Smooth muscle cell (in vitro differentiated cells): ENCODE results near the gene PLXNA2. TPM values are rescaled to one million over a fixed set of nuclear protein-coding genes. Genes with fewer than 3 reads are reported as not detected.

ENCODE experiments used
- DNase-seq: peaks from one replicate; lab custom pipeline; 2025; ENCODE audit not compliant: unreplicated experiment; lab: John Stamatoyannopoulos, UW
- H2AFZ ChIP-seq: fragments of 200-600 bp; sonication (generic); 2 replicates; pipeline ENCODE4 v1.6.0; 2016; ENCODE audit warnings: antibody characterized with exemption, low read depth, mild to moderate bottlenecking
- H3F3A ChIP-seq: fragments of 200-600 bp; sonication (generic); 2 replicates; pipeline ENCODE4 v1.6.0; 2017; ENCODE audit warnings: antibody characterized with exemption, low read depth
- H3K27ac ChIP-seq: fragments of 200-600 bp; sonication (generic); 2 replicates; pipeline ENCODE4 v1.5.1; 2016; ENCODE audit warnings: low read depth, mild to moderate bottlenecking
- H3K27me3 ChIP-seq: fragments of 200-600 bp; sonication (generic); 2 replicates; pipeline ENCODE4 v1.6.1; 2016; ENCODE audit warnings: low read depth, mild to moderate bottlenecking
- H3K36me3 ChIP-seq: fragments of 200-600 bp; sonication (generic); 2 replicates; pipeline ENCODE4 v1.5.1; 2016; ENCODE audit warnings: low read depth
- H3K4me1 ChIP-seq: fragments of 200-600 bp; sonication (generic); 2 replicates; pipeline ENCODE4 v1.5.1; 2016; ENCODE audit warnings: low read depth
- H3K4me2 ChIP-seq: fragments of 200-600 bp; sonication (generic); 2 replicates; pipeline ENCODE4 v1.6.0; 2016; ENCODE audit warnings: mild to moderate bottlenecking
- H3K4me3 ChIP-seq: fragments of 200-600 bp; sonication (generic); 2 replicates; pipeline ENCODE4 v1.5.1; 2016; ENCODE audit warnings: mild to moderate bottlenecking
- H3K79me2 ChIP-seq: fragments of 200-600 bp; sonication (generic); 2 replicates; pipeline ENCODE4 v1.6.0; 2016; ENCODE audit warnings: low read depth, mild to moderate bottlenecking
- H3K9ac ChIP-seq: fragments of 200-600 bp; sonication (generic); 2 replicates; pipeline ENCODE4 v1.6.0; 2016; ENCODE audit warnings: low read depth
- H3K9me3 ChIP-seq: fragments of 200-600 bp; sonication (generic); replicated peaks from 2 replicates; pipeline ENCODE4 v1.5.1; 2016; ENCODE audit warnings: low read depth
- H4K20me1 ChIP-seq: fragments of 200-600 bp; sonication (generic); 2 replicates; pipeline ENCODE4 v1.6.0; 2016; ENCODE audit warnings: low read depth
- CTCF ChIP-seq: fragments of 200-600 bp; sonication (generic); IDR thresholded peaks from 2 replicates; pipeline ENCODE4 v1.5.1; 2017; ENCODE audit warnings: borderline replicate concordance, mild to moderate bottlenecking, antibody characterized with exemption; ENCODE audit not compliant: insufficient read depth, poor library complexity, severe bottlenecking
- WGBS: methylation state at CpG from one replicate; pipeline ENCODE4 v1.1.7; 2016; ENCODE audit warnings: low lambda C conversion rate; 5-methylcytosine and 5-hydroxymethylcytosine counted together
- polyA plus RNA-seq: library from polyadenylated mRNA; unstranded; fragments of >200 nt; fragmentation: Nextera tagmentation; extraction: Ambion mirVana; gene quantifications from 2 replicates; pipeline ENCODE4 v1.2.1, GENCODE V29; 2016
- total RNA-seq: library from RNA; depleted of rRNA; stranded (reverse); fragments of >200 nt; gene quantifications from 2 replicates; pipeline ENCODE4 v1.2.3, GENCODE V29; 2014

PLXNA2 gene
- total and polyA plus RNA-seq, 2 experiments from 2014 or later: 8.2 to 8.7 TPM

GRCh38 chr1:207991583-207992026 is 252.6 kb downstream of the PLXNA2 start:
- Histone ChIP-seq H3K79me2 (no peaks in the 10 kb centered on the region), H3K27me3 (no peaks in the 10 kb centered on the region), H2AFZ (no peak overlapping the region), H3K4me1 (no peaks in the 10 kb centered on the region), H3K27ac (no peak overlapping the region), H3F3A (no peaks in the 10 kb centered on the region), H3K36me3 (no peaks in the 10 kb centered on the region), H3K9ac (no peak overlapping the region), H3K9me3 (no peaks in the 10 kb centered on the region), H4K20me1 (no peaks in the 10 kb centered on the region), H3K4me2 (no peak overlapping the region), H3K4me3 (no peak overlapping the region)
- TF ChIP-seq CTCF: no peak
- no peak for DNase-seq
- WGBS: 85% methylated on average over 5 of the region's 5 CpGs

GRCh38 chr1:207990876-207991582 is 253.2 kb downstream of the PLXNA2 start:
- no peak for DNase-seq

GRCh38 chr1:207990455-207990854 is 253.7 kb downstream of the PLXNA2 start:
- no peak for DNase-seq
- Histone ChIP-seq H3K4me3 (no peak overlapping the region), H3K9me3 (no peaks in the 10 kb centered on the region), H3K79me2 (no peaks in the 10 kb centered on the region), H2AFZ (no peak overlapping the region), H4K20me1 (no peaks in the 10 kb centered on the region), H3F3A (no peaks in the 10 kb centered on the region), H3K4me2 (no peak overlapping the region), H3K4me1 (no peaks in the 10 kb centered on the region), H3K27me3 (no peaks in the 10 kb centered on the region), H3K9ac (no peak overlapping the region), H3K36me3 (no peaks in the 10 kb centered on the region), H3K27ac (no peak overlapping the region)
- TF ChIP-seq CTCF: no peak
- WGBS: 97% methylated on average over 5 of the region's 5 CpGs

More at GRCh38 chr1:207990876-207991582, 253.2 kb downstream of the PLXNA2 start:
- H3K36me3 ChIP-seq: no peaks in the 10 kb centered on the region
- H3K27me3 ChIP-seq: no peaks in the 10 kb centered on the region
- TF ChIP-seq CTCF: no peak
- H3K4me1 ChIP-seq: no peaks in the 10 kb centered on the region
- H3K9me3 ChIP-seq: no peaks in the 10 kb centered on the region
- no peaks in the 10 kb centered on the region for H3K79me2 ChIP-seq
- no peak overlapping the region for H2AFZ ChIP-seq
- H3K4me3 ChIP-seq: no peak overlapping the region
- H3K4me2 ChIP-seq: no peak overlapping the region
- H3K27ac ChIP-seq: no peak overlapping the region
- no peaks in the 10 kb centered on the region for H4K20me1 ChIP-seq
- H3F3A ChIP-seq: no peaks in the 10 kb centered on the region
- 94% methylated on average over 16 of the region's 16 CpGs for WGBS
- no peak overlapping the region for H3K9ac ChIP-seq
